H1 (cell line): ENCODE results near the gene TNIK. TPM values are rescaled to one million over a fixed set of nuclear protein-coding genes. Genes with fewer than 3 reads are reported as not detected.

Experiments
- CTCF ChIA-PET: fragments of 300-600 bp; sonication (Branson Sonifier 250); formaldehyde crosslinking; loops from one replicate; lab custom pipeline; 2021; ENCODE audit not compliant: partially characterized antibody; lab: Charles Lee
- POLR2A ChIA-PET: fragments of 300-600 bp; sonication (Branson Sonifier 250); formaldehyde crosslinking; loops from one replicate; lab custom pipeline; 2021; ENCODE audit warnings: inconsistent platforms; ENCODE audit not compliant: partially characterized antibody; lab: Charles Lee
- DNase-seq, 2 experiments: peaks; one replicate each; pipeline versions ENCODE4 v3.0.0 to v3.0.0-alpha.2; 2010 to 2022; ENCODE audit warnings: low spot score in 2 of 2, low read depth in 1 of 2, mixed read lengths in 1 of 2
- FAIRE-seq: peaks from 2 replicates; lab custom pipeline; 2011; peaks lifted over from hg19 to GRCh38; lab: Jason Lieb, UNC
- H2AFZ ChIP-seq: 2 replicates; pipeline ENCODE4 v1.8.1; 2012; ENCODE audit warnings: low read length, inconsistent platforms
- H2AK5ac ChIP-seq: 2 replicates; pipeline ENCODE4 v1.6.1; 2013; ENCODE audit warnings: low read depth, low read length
- H2BK120ac ChIP-seq: replicated peaks from 2 replicates; pipeline ENCODE3; 2013; ENCODE audit warnings: low read depth, low read length, inconsistent platforms
- H2BK12ac ChIP-seq: 2 replicates; pipeline ENCODE4 v1.6.1; 2013; ENCODE audit warnings: low read depth, low read length
- H2BK15ac ChIP-seq: 2 replicates; pipeline ENCODE4 v1.6.1; 2013; ENCODE audit warnings: low read length
- H2BK20ac ChIP-seq: 2 replicates; pipeline ENCODE4 v1.6.1; 2013; ENCODE audit warnings: low read length
- H2BK5ac ChIP-seq: 2 replicates; pipeline ENCODE4 v1.6.1; 2013; ENCODE audit warnings: low read depth, low read length
- H3K14ac ChIP-seq: 2 replicates; pipeline ENCODE4 v1.6.1; 2013; ENCODE audit warnings: inconsistent platforms; ENCODE audit not compliant: insufficient read length
- H3K18ac ChIP-seq: 2 replicates; pipeline ENCODE4 v1.6.1; 2013; ENCODE audit warnings: low read length; ENCODE audit errors: extremely low read depth
- H3K23ac ChIP-seq: 2 replicates; pipeline ENCODE4 v1.6.1; 2013; ENCODE audit warnings: inconsistent platforms; ENCODE audit not compliant: insufficient read length
- H3K23me2 ChIP-seq: 2 replicates; pipeline ENCODE4 v1.6.1; 2013; ENCODE audit warnings: low read depth, low read length
- H3K27ac ChIP-seq: 2 replicates; pipeline ENCODE4 v1.6.1; 2011; ENCODE audit warnings: low read depth, low read length, inconsistent platforms
- H3K27me3 ChIP-seq, 4 experiments: replicated peaks in 1 of 4; 1 replicate in 1 of 4; 2 replicates in 3 of 4; pipeline versions ENCODE4 v1.6.1 to v1.8.1; 2011 to 2013; ENCODE audit warnings: low read length in 3 of 4, mild to moderate bottlenecking in 3 of 4, inconsistent platforms in 2 of 4, mixed read lengths in 2 of 4, moderate library complexity in 1 of 4; ENCODE audit not compliant: control insufficient read depth in 3 of 4, insufficient read depth in 3 of 4; ENCODE audit errors: extremely low read depth in 1 of 4
- H3K36me3 ChIP-seq, 4 experiments: 2 replicates each; pipeline versions ENCODE4 v1.6.1 to v1.8.1; 2011 to 2013; ENCODE audit warnings: mild to moderate bottlenecking in 4 of 4, low read length in 3 of 4, moderate library complexity in 2 of 4, control low read depth in 1 of 4, inconsistent platforms in 1 of 4; ENCODE audit not compliant: insufficient read depth in 4 of 4, control insufficient read depth in 2 of 4
- H3K4ac ChIP-seq: replicated peaks from 2 replicates; pipeline ENCODE3; 2013; ENCODE audit warnings: low read length, low read depth, mixed read lengths, inconsistent platforms; ENCODE audit not compliant: insufficient read length
- H3K4me1 ChIP-seq, 4 experiments: replicated peaks in 1 of 4; 1 replicate in 1 of 4; 2 replicates in 3 of 4; pipeline versions ENCODE4 v1.6.1 to v1.8.1; 2011 to 2013; ENCODE audit warnings: low read length in 3 of 4, inconsistent platforms in 2 of 4, mixed read lengths in 1 of 4; ENCODE audit not compliant: insufficient read depth in 4 of 4, control insufficient read depth in 3 of 4
- H3K4me2 ChIP-seq, 2 experiments: 2 replicates each; pipeline versions ENCODE4 v1.6.1 to v1.8.1; 2011 to 2013; ENCODE audit warnings: low read depth in 2 of 2, low read length in 2 of 2, control low read depth in 1 of 2, inconsistent platforms in 1 of 2, mild to moderate bottlenecking in 1 of 2; ENCODE audit not compliant: insufficient read depth in 1 of 2
- H3K4me3 ChIP-seq, 4 experiments: fragments of 200-600, 300-600 bp in 1 of 4; sonication (generic), shearing (Covaris generic), sonication (Bioruptor Twin) in 1 of 4; 2 replicates each; pipeline versions ENCODE4 v1.5.1 to v1.8.1; 2011 to 2016; ENCODE audit warnings: low read length in 4 of 4, low read depth in 3 of 4, control low read depth in 2 of 4, inconsistent platforms in 2 of 4, mild to moderate bottlenecking in 2 of 4, mixed read lengths in 1 of 4, moderate library complexity in 1 of 4; ENCODE audit not compliant: insufficient read depth in 2 of 4; ENCODE audit errors: extremely low read depth in 1 of 4
- H3K56ac ChIP-seq: replicated peaks from 2 replicates; pipeline ENCODE3; 2013; ENCODE audit warnings: low read depth, mild to moderate bottlenecking, mixed read lengths, low read length, inconsistent platforms; ENCODE audit not compliant: insufficient read length
- H3K79me1 ChIP-seq: 2 replicates; pipeline ENCODE4 v1.6.1; 2013; ENCODE audit warnings: low read depth, low read length, control low read depth
- H3K79me2 ChIP-seq, 2 experiments: 2 replicates each; pipeline versions ENCODE4 v1.6.1 to v1.8.1; 2012 to 2013; ENCODE audit warnings: low read length in 2 of 2, mild to moderate bottlenecking in 2 of 2, inconsistent platforms in 1 of 2; ENCODE audit not compliant: insufficient read depth in 2 of 2, control insufficient read depth in 1 of 2
- H3K9ac ChIP-seq, 4 experiments: replicated peaks in 1 of 4; 1 replicate in 1 of 4; 2 replicates in 3 of 4; pipeline versions ENCODE4 v1.6.1 to v1.8.1; 2011 to 2013; ENCODE audit warnings: low read depth in 3 of 4, low read length in 3 of 4, control low read depth in 2 of 4, mild to moderate bottlenecking in 2 of 4, moderate library complexity in 2 of 4, inconsistent platforms in 1 of 4; ENCODE audit errors: extremely low read depth in 1 of 4
- H3K9me3 ChIP-seq, 2 experiments: 2 replicates each; pipeline versions ENCODE4 v1.6.1 to v1.8.1; 2012 to 2013; ENCODE audit warnings: mild to moderate bottlenecking in 2 of 2, moderate library complexity in 2 of 2, control low read depth in 1 of 2, inconsistent platforms in 1 of 2, low read depth in 1 of 2, low read length in 1 of 2, mixed read lengths in 1 of 2; ENCODE audit not compliant: insufficient read depth in 2 of 2
- H4K20me1 ChIP-seq, 2 experiments: replicated peaks in 1 of 2; 2 replicates each; pipeline versions ENCODE3 to v1.8.1; 2011 to 2013; ENCODE audit warnings: inconsistent platforms in 2 of 2, low read length in 2 of 2, mild to moderate bottlenecking in 1 of 2; ENCODE audit not compliant: insufficient read depth in 2 of 2, control insufficient read depth in 1 of 2
- H4K5ac ChIP-seq: 2 replicates; pipeline ENCODE4 v1.6.1; 2013; ENCODE audit warnings: low read length, low read depth, mixed read lengths, inconsistent platforms; ENCODE audit not compliant: insufficient read length
- H4K8ac ChIP-seq: 2 replicates; pipeline ENCODE4 v1.8.0; 2013; ENCODE audit warnings: mild to moderate bottlenecking, moderate library complexity, low read length, inconsistent platforms; ENCODE audit not compliant: insufficient read depth; ENCODE audit errors: extremely low read depth
- H4K91ac ChIP-seq: replicated peaks from 2 replicates; pipeline ENCODE3; 2013; ENCODE audit warnings: low read length, mixed read lengths, inconsistent platforms; ENCODE audit not compliant: insufficient read length
- CBX5 ChIP-seq: fragments of 300-800, 300-1000 bp; sonication (generic); IDR thresholded peaks from 2 replicates; pipeline ENCODE4 v1.7.1; 2016; ENCODE audit warnings: antibody characterized with exemption, low read length, low read depth
- CBX8 ChIP-seq: fragments of 300-800, 300-1000 bp; sonication (generic); IDR thresholded peaks from 2 replicates; pipeline ENCODE4 v1.7.1; 2016; ENCODE audit warnings: low read depth, low read length, borderline replicate concordance
- CHD2 ChIP-seq: IDR thresholded peaks from 2 replicates; pipeline ENCODE4 v1.6.1; 2012; ENCODE audit warnings: low read length, improper control_type of control experiment
- KDM4A ChIP-seq: IDR thresholded peaks from one replicate; pipeline ENCODE4 v1.7.1; 2012; ENCODE audit warnings: low read depth, mild to moderate bottlenecking, moderate library complexity, low read length, inconsistent platforms; ENCODE audit not compliant: severe bottlenecking
- MAFK ChIP-seq: IDR thresholded peaks from 2 replicates; pipeline ENCODE4 v1.6.1; 2012; ENCODE audit warnings: low read depth, mild to moderate bottlenecking, improper control_type of control experiment, low read length
- NANOG ChIP-seq: IDR thresholded peaks from 2 replicates; pipeline ENCODE4 v1.6.1; 2011; ENCODE audit warnings: low read length, low read depth, mild to moderate bottlenecking, inconsistent platforms; ENCODE audit not compliant: insufficient read depth, poor library complexity, severe bottlenecking
- NRF1 ChIP-seq: IDR thresholded peaks from 2 replicates; pipeline ENCODE4 v1.6.1; 2011; ENCODE audit warnings: mild to moderate bottlenecking, low read depth, low read length, improper control_type of control experiment
- RBBP5 ChIP-seq: IDR thresholded peaks from 2 replicates; pipeline ENCODE4 v1.7.1; 2012; ENCODE audit warnings: low read depth, mild to moderate bottlenecking, inconsistent platforms, low read length, moderate library complexity, borderline replicate concordance
- SP1 ChIP-seq: IDR thresholded peaks from 2 replicates; pipeline ENCODE4 v1.6.1; 2011; ENCODE audit warnings: low read depth, low read length
- TBP ChIP-seq: IDR thresholded peaks from 2 replicates; pipeline ENCODE4 v1.6.1; 2011; ENCODE audit warnings: low read depth, low read length, improper control_type of control experiment
- USF2 ChIP-seq: IDR thresholded peaks from 2 replicates; pipeline ENCODE4 v1.6.1; 2011; ENCODE audit warnings: low read length, improper control_type of control experiment
- YY1 ChIP-seq: IDR thresholded peaks from 2 replicates; pipeline ENCODE4 v1.6.1; 2011; ENCODE audit warnings: low read depth, mild to moderate bottlenecking, low read length
- WGBS, 2 experiments: shearing (Covaris generic) in 1 of 2; methylation state at CpG; one replicate each; pipeline versions ENCODE4 v1.1.6 to v1.1.7; 2013 to 2015; ENCODE audit warnings: low lambda C conversion rate in 2 of 2, mixed read lengths in 2 of 2, inconsistent platforms in 1 of 2, low coverage in 1 of 2, missing lambda C conversion rate in 1 of 2; ENCODE audit not compliant: insufficient replicate concordance in 2 of 2, insufficient coverage in 1 of 2, insufficient read length in 1 of 2; ENCODE audit errors: extremely low coverage in 1 of 2, missing lambda C conversion rate in 1 of 2; 5-methylcytosine and 5-hydroxymethylcytosine counted together
- polyA plus RNA-seq, 7 experiments: library from polyadenylated mRNA; depleted of rRNA in 3 of 7; stranded (reverse) in 5 of 7; unstranded in 2 of 7; fragments of >200 nt in 5 of 7; fragments of 200-250 nt in 2 of 7; gene quantifications; 1 replicate in 5 of 7; 2 replicates in 1 of 7; 4 replicates in 1 of 7; pipeline versions ENCODE4 v1.2.1 to v1.2.3, GENCODE V29; 2011 to 2013; ENCODE audit warnings: missing spikeins in 2 of 7, mixed read lengths in 2 of 7
- total RNA-seq: library from RNA; stranded (reverse); fragmentation: NEBNext Ultra II Directional; extraction: Animal tissue kit (Norgen Biotek cat#: 25700); gene quantifications from 2 replicates; pipeline ENCODE4 v1.2.1, GENCODE V29; 2021
- TF ChIP-seq, protein P1 (sequence below): IDR thresholded peaks from 2 replicates; pipeline ENCODE4 v1.6.1; 2012; ENCODE audit warnings: inconsistent platforms

TNIK gene
- total and polyA plus RNA-seq, 2 of the 8 experiments (the other 6 are each of a cell fraction or from before 2014, with no cell fraction given) = 7.4 to 42.0 TPM

- ChIA-PET POLR2A (no interaction called here), CTCF (interaction anchor here (1.0 to 3.3 kb wide), 3 partner anchors 8 to 32 kb away, joined by 3 to 18 read pairs (median 5); no protein-coding TSS in a partner anchor)
- H3K23ac ChIP-seq = no peak overlapping the region
- TF ChIP-seq TBP (no peak), SP1 (no peak), CBX5 (no peak), NANOG (no peak), KDM4A (no peak), MAFK (no peak), RBBP5 (no peak), USF2 (no peak), CHD2 (no peak), YY1 (no peak), CBX8 (no peak), NRF1 (no peak)
- TF ChIP-seq, protein P1, sequence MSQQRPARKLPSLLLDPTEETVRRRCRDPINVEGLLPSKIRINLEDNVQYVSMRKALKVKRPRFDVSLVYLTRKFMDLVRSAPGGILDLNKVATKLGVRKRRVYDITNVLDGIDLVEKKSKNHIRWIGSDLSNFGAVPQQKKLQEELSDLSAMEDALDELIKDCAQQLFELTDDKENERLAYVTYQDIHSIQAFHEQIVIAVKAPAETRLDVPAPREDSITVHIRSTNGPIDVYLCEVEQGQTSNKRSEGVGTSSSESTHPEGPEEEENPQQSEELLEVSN = no peak
These were observed 88.9 kb downstream of the TNIK start for GRCh38 chr3:171371354-171371753.

More at GRCh38 chr3:171371354-171371753, 88.9 kb downstream of the TNIK start:
- Histone ChIP-seq H3K23me2 (no peaks in the 10 kb centered on the region; the same call in 1 of the 2 replicates), H3K4me2 (no peak overlapping the region), H3K4ac (no peak overlapping the region), H3K18ac (no peak overlapping the region), H4K91ac (no peak overlapping the region), H3K9me3 (no peaks in the 10 kb centered on the region), H3K79me2 (peaks cover 0 to 28% of the 10 kb centered on the region in 2 experiments; a peak in 2 of 4 replicates), H3K4me3 (no peak overlapping the region), H2BK120ac (no peak overlapping the region), H3K27ac (no peak overlapping the region), H3K36me3 (no peaks in the 10 kb centered on the region), H4K8ac (no peak overlapping the region), H2AK5ac (no peak overlapping the region), H3K27me3 (no peaks in the 10 kb centered on the region), H3K9ac (no peak overlapping the region), H4K20me1 (no peaks in the 10 kb centered on the region), H3K14ac (no peak overlapping the region), H4K5ac (no peak overlapping the region), H3K4me1 (peaks cover 0 to 5% (median 2%) of the 10 kb centered on the region in 4 experiments; a peak in 1 of 7 replicates), H2AFZ (no peak overlapping the region), H3K56ac (no peak overlapping the region), H2BK5ac (no peak overlapping the region), H2BK12ac (no peak overlapping the region), H2BK15ac (no peak overlapping the region), H3K79me1 (no peaks in the 10 kb centered on the region; the same call in 1 of the 2 replicates), H2BK20ac (no peak overlapping the region)
- WGBS, 2 experiments = 86% methylated on average over 3 of the region's 3 CpGs; no CpG with 5 or more reads in 1 of the 2 experiments
- DNase-seq (no peak), FAIRE-seq (no peak)
